Measurements from ENCODE around the gene AFAP1. TPM values are rescaled to one million over a fixed set of nuclear protein-coding genes. Genes with fewer than 3 reads are reported as not detected.
A peak's percentile ranks its signal among the peaks of the same experiment; 100 is the strongest.

Gene AFAP1
- polyA plus RNA-seq, 1 donor (not counting 4 experiments of a cell fraction or from before 2014, with no cell fraction given), result 7.6 TPM

GRCh38 chr4:7894677-7895181 is 44.9 kb downstream of the AFAP1 start:
- H3K4me3 ChIP-seq (ENCODE audit: control insufficient read depth in 2 of 3, extremely low read depth in 1 of 3, insufficient read depth in 2 of 3, low read depth in 1 of 3, low read length in 3 of 3), result no peak overlapping the region
- FAIRE-seq, result no peak
- H3K79me2 ChIP-seq (ENCODE audit: control insufficient read depth, insufficient read depth, low read length), result peaks cover 60% of the 10 kb centered on the region
- peak overlapping the region; percentile 43 for H3K4me2 ChIP-seq (ENCODE audit: control insufficient read depth, extremely low read depth, insufficient read depth, low read depth, low read length)
- no peaks in the 10 kb centered on the region for H4K20me1 ChIP-seq (ENCODE audit: control insufficient read depth, extremely low read depth, insufficient read depth, low read length)
- H3K9me3 ChIP-seq (ENCODE audit: control insufficient read depth, low read depth, low read length), result no peaks in the 10 kb centered on the region
- TF ChIP-seq EZH2 (IDR thresholded peaks at IDR 0.05; ENCODE audit: low read length), result no peak
- TF ChIP-seq, protein P1, sequence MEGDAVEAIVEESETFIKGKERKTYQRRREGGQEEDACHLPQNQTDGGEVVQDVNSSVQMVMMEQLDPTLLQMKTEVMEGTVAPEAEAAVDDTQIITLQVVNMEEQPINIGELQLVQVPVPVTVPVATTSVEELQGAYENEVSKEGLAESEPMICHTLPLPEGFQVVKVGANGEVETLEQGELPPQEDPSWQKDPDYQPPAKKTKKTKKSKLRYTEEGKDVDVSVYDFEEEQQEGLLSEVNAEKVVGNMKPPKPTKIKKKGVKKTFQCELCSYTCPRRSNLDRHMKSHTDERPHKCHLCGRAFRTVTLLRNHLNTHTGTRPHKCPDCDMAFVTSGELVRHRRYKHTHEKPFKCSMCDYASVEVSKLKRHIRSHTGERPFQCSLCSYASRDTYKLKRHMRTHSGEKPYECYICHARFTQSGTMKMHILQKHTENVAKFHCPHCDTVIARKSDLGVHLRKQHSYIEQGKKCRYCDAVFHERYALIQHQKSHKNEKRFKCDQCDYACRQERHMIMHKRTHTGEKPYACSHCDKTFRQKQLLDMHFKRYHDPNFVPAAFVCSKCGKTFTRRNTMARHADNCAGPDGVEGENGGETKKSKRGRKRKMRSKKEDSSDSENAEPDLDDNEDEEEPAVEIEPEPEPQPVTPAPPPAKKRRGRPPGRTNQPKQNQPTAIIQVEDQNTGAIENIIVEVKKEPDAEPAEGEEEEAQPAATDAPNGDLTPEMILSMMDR (optimal IDR thresholded peaks at IDR 0.05 in 1 of 3, IDR thresholded peaks at IDR 0.05 in 1 of 3, conservative IDR thresholded peaks at IDR 0.05 in 1 of 3; ENCODE audit: extremely low read depth in 1 of 3, insufficient read depth in 2 of 3, low read length in 3 of 3), result no peak
- H2AFZ ChIP-seq (ENCODE audit: control insufficient read depth, low read length), result peak overlapping the region; percentile 68
- H3K27ac ChIP-seq (ENCODE audit: control insufficient read depth, insufficient read depth, low read length), result peak overlapping the region; percentile 54
- peak overlapping the region; percentile 49 for H3K9ac ChIP-seq (ENCODE audit: control insufficient read depth, extremely low read depth, insufficient read depth, low read length)
- no peaks in the 10 kb centered on the region for H3K27me3 ChIP-seq (ENCODE audit: control insufficient read depth, extremely low read depth, insufficient read depth, low read length)
- no peaks in the 10 kb centered on the region for H3K36me3 ChIP-seq (ENCODE audit: control insufficient read depth in 2 of 2, extremely low read depth in 1 of 2, insufficient read depth in 2 of 2, low read length in 2 of 2)
- H3K4me1 ChIP-seq (ENCODE audit: control insufficient read depth, extremely low read depth, insufficient read depth, low read length), result peaks cover 29% of the 10 kb centered on the region
- dilution Hi-C loops (cut with MboI; ENCODE audit: extremely low pct_ligation_motif_present, low sequenced_read_pairs), result no loop called here
- H3K9me1 ChIP-seq (ENCODE audit: control insufficient read depth, extremely low read depth, insufficient read depth, low read length), result no peaks in the 10 kb centered on the region
- no peak for DNase-seq (ENCODE audit: low read depth, low spot score)

- Histone ChIP-seq H3K4me3 (ENCODE audit: control insufficient read depth in 2 of 3, extremely low read depth in 1 of 3, insufficient read depth in 2 of 3, low read depth in 1 of 3, low read length in 3 of 3) (peak overlapping the region in 1 of 3 experiments; percentile 3), H3K9me1 (ENCODE audit: control insufficient read depth, extremely low read depth, insufficient read depth, low read length) (no peaks in the 10 kb centered on the region), H4K20me1 (ENCODE audit: control insufficient read depth, extremely low read depth, insufficient read depth, low read length) (no peaks in the 10 kb centered on the region), H3K27ac (ENCODE audit: control insufficient read depth, insufficient read depth, low read length) (peak overlapping the region; percentile 54), H3K27me3 (ENCODE audit: control insufficient read depth, extremely low read depth, insufficient read depth, low read length) (no peaks in the 10 kb centered on the region), H3K79me2 (ENCODE audit: control insufficient read depth, insufficient read depth, low read length) (peaks cover 57% of the 10 kb centered on the region), H3K4me1 (ENCODE audit: control insufficient read depth, extremely low read depth, insufficient read depth, low read length) (peaks cover 29% of the 10 kb centered on the region), H3K36me3 (ENCODE audit: control insufficient read depth in 2 of 2, extremely low read depth in 1 of 2, insufficient read depth in 2 of 2, low read length in 2 of 2) (no peaks in the 10 kb centered on the region), H2AFZ (ENCODE audit: control insufficient read depth, low read length) (peak overlapping the region; percentile 68), H3K4me2 (ENCODE audit: control insufficient read depth, extremely low read depth, insufficient read depth, low read depth, low read length) (peak overlapping the region; percentile 43), H3K9ac (ENCODE audit: control insufficient read depth, extremely low read depth, insufficient read depth, low read length) (peak overlapping the region; percentile 49), H3K9me3 (ENCODE audit: control insufficient read depth, low read depth, low read length) (no peaks in the 10 kb centered on the region)
- TF ChIP-seq, protein P1 (optimal IDR thresholded peaks at IDR 0.05 in 1 of 3, IDR thresholded peaks at IDR 0.05 in 1 of 3, conservative IDR thresholded peaks at IDR 0.05 in 1 of 3; ENCODE audit: extremely low read depth in 1 of 3, insufficient read depth in 2 of 3, low read length in 3 of 3), result no peak
- no peak for TF ChIP-seq EZH2 (IDR thresholded peaks at IDR 0.05; ENCODE audit: low read length)
- peak; percentile 95 for FAIRE-seq
- dilution Hi-C loops (cut with MboI; ENCODE audit: extremely low pct_ligation_motif_present, low sequenced_read_pairs), result no loop called here
- DNase-seq (ENCODE audit: low read depth, low spot score), result no peak
These were observed 45.5 kb downstream of the AFAP1 start for GRCh38 chr4:7894098-7894676.
